ENCODE results near the gene NPPB. TPM values are rescaled to one million over a fixed set of nuclear protein-coding genes. Genes with fewer than 3 reads are reported as not detected.

Gene NPPB
- total RNA-seq, 4 donors from 2014 or later, result not detected

DNA sequence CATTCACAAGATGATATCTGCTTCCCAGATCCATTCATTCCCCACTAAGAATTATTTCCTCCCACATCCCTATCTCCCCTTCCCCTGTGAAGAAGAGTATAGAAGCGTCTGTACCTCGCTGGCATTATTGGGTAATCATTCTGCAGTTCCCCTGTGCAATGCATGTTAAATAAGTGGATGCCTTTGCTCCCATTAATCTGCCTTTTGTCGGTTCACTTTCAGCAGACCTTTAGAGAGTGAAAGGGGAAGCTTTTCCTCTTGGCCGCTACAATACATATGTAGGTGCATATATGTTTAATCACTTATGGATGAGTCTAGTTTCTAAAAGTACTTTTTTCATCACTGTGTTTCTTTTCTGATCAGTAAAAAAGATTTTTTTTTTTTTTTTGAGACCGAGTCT, 45.7 kb downstream of the NPPB start:
- DNase-seq, result no peak
- H3K4me1 ChIP-seq, result peaks cover 0 to 3% of the 10 kb centered on the region in 2 donors
- TF ChIP-seq POLR2A (IDR thresholded peaks at IDR 0.05), result no peak
- TF ChIP-seq, protein P1, sequence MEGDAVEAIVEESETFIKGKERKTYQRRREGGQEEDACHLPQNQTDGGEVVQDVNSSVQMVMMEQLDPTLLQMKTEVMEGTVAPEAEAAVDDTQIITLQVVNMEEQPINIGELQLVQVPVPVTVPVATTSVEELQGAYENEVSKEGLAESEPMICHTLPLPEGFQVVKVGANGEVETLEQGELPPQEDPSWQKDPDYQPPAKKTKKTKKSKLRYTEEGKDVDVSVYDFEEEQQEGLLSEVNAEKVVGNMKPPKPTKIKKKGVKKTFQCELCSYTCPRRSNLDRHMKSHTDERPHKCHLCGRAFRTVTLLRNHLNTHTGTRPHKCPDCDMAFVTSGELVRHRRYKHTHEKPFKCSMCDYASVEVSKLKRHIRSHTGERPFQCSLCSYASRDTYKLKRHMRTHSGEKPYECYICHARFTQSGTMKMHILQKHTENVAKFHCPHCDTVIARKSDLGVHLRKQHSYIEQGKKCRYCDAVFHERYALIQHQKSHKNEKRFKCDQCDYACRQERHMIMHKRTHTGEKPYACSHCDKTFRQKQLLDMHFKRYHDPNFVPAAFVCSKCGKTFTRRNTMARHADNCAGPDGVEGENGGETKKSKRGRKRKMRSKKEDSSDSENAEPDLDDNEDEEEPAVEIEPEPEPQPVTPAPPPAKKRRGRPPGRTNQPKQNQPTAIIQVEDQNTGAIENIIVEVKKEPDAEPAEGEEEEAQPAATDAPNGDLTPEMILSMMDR (IDR thresholded peaks at IDR 0.05), result no peak
- no peak overlapping the region for H3K4me3 ChIP-seq
- no peaks in the 10 kb centered on the region for H3K27me3 ChIP-seq
- no peaks in the 10 kb centered on the region for H3K36me3 ChIP-seq
- no peaks in the 10 kb centered on the region for H3K9me3 ChIP-seq
- no peak overlapping the region for H3K27ac ChIP-seq
- intact Hi-C loops (cut with DNase I; ENCODE audit: low total_unique reads), result no loop called here

Small RNA genes lying within 50 kb of the gene (small RNA-seq; reads per million reads assigned to genes)
- gene RF02156 (not detected), gene RF02157 (not detected), gene RF02158 (not detected)

Other genes starting within 250 kb of the NPPB start
- 1 to 10 TPM in 3 of 4 donors, under 1 TPM in 1; 0.59 to 7.2 (median 4.2) TPM for gene FBXO2, start 204.5 kb downstream of the NPPB start, total RNA-seq
- 10 to 100 TPM in 3 of 4 donors, 1 to 10 TPM in 1; 7.6 to 26.7 (median 17.6) TPM for gene FBXO44, start 204.1 kb downstream of the NPPB start, total RNA-seq
- 1 to 10 TPM in 2 of 4 donors, under 1 TPM in 2; 0.51 to 5.4 (median 2.2) TPM for gene FBXO6, start 194.7 kb downstream of the NPPB start, total RNA-seq
- gene MAD2L2, start 177.8 kb downstream of the NPPB start, total RNA-seq, result 10 to 100 TPM; 24.3 to 66.2 (median 34.6) TPM
- under 1 TPM in 2 of 4 donors, not detected in 2; 0.06 to 0.41 TPM for gene DRAXIN, start 167.2 kb downstream of the NPPB start, total RNA-seq
- 10 to 100 TPM in 3 of 4 donors, 1 to 10 TPM in 1; 4.1 to 34.7 (median 31.2) TPM for gene AGTRAP, start 122.8 kb downstream of the NPPB start, total RNA-seq
- under 1 TPM in 2 of 4 donors, not detected in 2; 0.21 to 0.82 TPM for gene C1orf167, start 96.8 kb downstream of the NPPB start, total RNA-seq
- 10 to 100 TPM; 15.0 to 56.8 (median 29.9) TPM for gene MTHFR, start 53.0 kb downstream of the NPPB start, total RNA-seq
- gene CLCN6, start 52.8 kb downstream of the NPPB start, total RNA-seq, result 10 to 100 TPM; 14.6 to 31.5 (median 22.7) TPM
- not detected for gene NPPA, start 11.2 kb downstream of the NPPB start, total RNA-seq
- gene KIAA2013, start 67.5 kb upstream of the NPPB start, total RNA-seq, result 10 to 100 TPM; 33.1 to 60.7 (median 39.7) TPM
- 100 to 1,000 TPM in 1 of 4 donors, 10 to 100 TPM in 3; 14.6 to 324 (median 55.8) TPM for gene PLOD1, start 75.8 kb upstream of the NPPB start, total RNA-seq
- 10 to 100 TPM; 15.6 to 69.5 (median 35.1) TPM for gene MFN2, start 121.5 kb upstream of the NPPB start, total RNA-seq
- 10 to 100 TPM in 3 of 4 donors, 1 to 10 TPM in 1; 1.2 to 44.8 (median 33.6) TPM for gene MIIP, start 160.6 kb upstream of the NPPB start, total RNA-seq
- gene TNFRSF8, start 204.4 kb upstream of the NPPB start, total RNA-seq, result 1 to 10 TPM in 2 of 4 donors, under 1 TPM in 2; 0.26 to 2.4 (median 0.85) TPM

All from uterus (tissue), 4 donors.